DOHH2 (cell line): ENCODE data around the gene ZNF669.

ENCODE experiments used
- EZH2phosphoT487 ChIP-seq: fragments of 200-600 bp; sonication (generic); IDR thresholded peaks from 2 replicates; pipeline ENCODE4 v1.6.1; 2017; ENCODE audit warnings: borderline replicate concordance, mild to moderate bottlenecking, antibody characterized with exemption, low read length, moderate library complexity, mixed read lengths
- TF ChIP-seq, protein P1 (sequence below): fragments of 200-600 bp; sonication (generic); IDR thresholded peaks from one replicate; pipeline ENCODE4 v1.5.1; 2014; ENCODE audit warnings: antibody characterized with exemption, mild to moderate bottlenecking, low read depth, low read length; ENCODE audit not compliant: poor library complexity, severe bottlenecking

DNA sequence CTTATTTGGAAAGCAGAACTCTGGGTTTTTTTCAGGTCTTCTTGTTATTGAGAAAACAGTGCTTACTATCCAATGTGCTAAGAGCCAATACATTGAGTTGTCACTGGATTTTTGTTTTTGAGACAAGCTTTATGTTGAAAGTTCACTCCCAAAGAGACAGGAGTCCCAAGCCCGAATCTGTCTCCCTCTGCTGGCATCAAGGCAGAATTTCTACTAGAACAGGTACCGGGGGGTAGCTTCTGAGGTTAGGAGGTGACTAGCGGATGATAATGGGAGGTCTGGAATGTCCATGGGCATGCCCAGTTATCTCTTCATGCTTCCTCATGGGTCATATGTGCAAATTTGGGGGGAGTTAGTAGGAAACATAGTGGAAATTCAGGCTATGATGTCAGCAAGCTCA is 42.5 kb upstream of the ZNF669 start:
- TF ChIP-seq, protein P1, sequence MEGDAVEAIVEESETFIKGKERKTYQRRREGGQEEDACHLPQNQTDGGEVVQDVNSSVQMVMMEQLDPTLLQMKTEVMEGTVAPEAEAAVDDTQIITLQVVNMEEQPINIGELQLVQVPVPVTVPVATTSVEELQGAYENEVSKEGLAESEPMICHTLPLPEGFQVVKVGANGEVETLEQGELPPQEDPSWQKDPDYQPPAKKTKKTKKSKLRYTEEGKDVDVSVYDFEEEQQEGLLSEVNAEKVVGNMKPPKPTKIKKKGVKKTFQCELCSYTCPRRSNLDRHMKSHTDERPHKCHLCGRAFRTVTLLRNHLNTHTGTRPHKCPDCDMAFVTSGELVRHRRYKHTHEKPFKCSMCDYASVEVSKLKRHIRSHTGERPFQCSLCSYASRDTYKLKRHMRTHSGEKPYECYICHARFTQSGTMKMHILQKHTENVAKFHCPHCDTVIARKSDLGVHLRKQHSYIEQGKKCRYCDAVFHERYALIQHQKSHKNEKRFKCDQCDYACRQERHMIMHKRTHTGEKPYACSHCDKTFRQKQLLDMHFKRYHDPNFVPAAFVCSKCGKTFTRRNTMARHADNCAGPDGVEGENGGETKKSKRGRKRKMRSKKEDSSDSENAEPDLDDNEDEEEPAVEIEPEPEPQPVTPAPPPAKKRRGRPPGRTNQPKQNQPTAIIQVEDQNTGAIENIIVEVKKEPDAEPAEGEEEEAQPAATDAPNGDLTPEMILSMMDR, result peak; percentile 55
- no peak for TF ChIP-seq EZH2phosphoT487
